GM12865 (cell line): ENCODE measurements around the gene ZNF396.

Source experiments
- DNase-seq: peaks from one replicate; pipeline ENCODE4 v3.0.0; 2010; ENCODE audit warnings: low read depth
- H3K4me3 ChIP-seq: 2 replicates; pipeline ENCODE4 v1.5.1; 2011; ENCODE audit warnings: mild to moderate bottlenecking, low read depth, low read length, control low read depth
- CTCF ChIP-seq: IDR thresholded peaks from 2 replicates; pipeline ENCODE4 v1.5.1; 2011; ENCODE audit warnings: low read length, control low read depth, low read depth, inconsistent platforms; ENCODE audit not compliant: insufficient read depth; ENCODE audit errors: missing control alignments

The ZNF396 gene

DNA sequence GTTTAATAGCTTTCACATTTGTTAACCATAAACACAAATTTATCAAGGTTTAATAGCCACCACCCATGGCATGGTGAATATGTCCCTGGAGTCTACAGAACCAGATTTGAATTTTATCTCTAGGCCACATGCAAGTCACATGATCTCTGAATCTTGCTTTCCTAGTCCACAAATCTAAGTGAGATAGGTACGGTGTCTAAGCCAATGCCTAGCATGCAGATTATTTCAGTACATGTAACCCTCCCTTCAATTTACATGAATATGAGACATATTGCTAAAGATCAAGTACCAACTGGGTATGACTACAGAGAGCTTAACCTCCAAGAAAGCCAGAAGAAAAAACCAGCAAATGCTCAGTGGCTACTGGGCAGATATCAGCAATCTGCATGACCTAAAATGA lies 42.9 kb downstream of the ZNF396 start:
- TF ChIP-seq CTCF: no peak
- no peak overlapping the region for H3K4me3 ChIP-seq
- no peak for DNase-seq

GRCh38 chr18:35331367-35332087 lies 45.6 kb downstream of the ZNF396 start:
- H3K4me3 ChIP-seq: no peak overlapping the region
- no peak for DNase-seq
- TF ChIP-seq CTCF: no peak

- no peak for DNase-seq
- H3K4me3 ChIP-seq: no peak overlapping the region
- no peak for TF ChIP-seq CTCF
Observed at GRCh38 chr18:35328868-35329267, 48.3 kb downstream of the ZNF396 start.

GRCh38 chr18:35326695-35327387 lies 50.3 kb downstream of the ZNF396 start:
- DNase-seq: no peak
- TF ChIP-seq CTCF: no peak
- H3K4me3 ChIP-seq: no peak overlapping the region

DNA sequence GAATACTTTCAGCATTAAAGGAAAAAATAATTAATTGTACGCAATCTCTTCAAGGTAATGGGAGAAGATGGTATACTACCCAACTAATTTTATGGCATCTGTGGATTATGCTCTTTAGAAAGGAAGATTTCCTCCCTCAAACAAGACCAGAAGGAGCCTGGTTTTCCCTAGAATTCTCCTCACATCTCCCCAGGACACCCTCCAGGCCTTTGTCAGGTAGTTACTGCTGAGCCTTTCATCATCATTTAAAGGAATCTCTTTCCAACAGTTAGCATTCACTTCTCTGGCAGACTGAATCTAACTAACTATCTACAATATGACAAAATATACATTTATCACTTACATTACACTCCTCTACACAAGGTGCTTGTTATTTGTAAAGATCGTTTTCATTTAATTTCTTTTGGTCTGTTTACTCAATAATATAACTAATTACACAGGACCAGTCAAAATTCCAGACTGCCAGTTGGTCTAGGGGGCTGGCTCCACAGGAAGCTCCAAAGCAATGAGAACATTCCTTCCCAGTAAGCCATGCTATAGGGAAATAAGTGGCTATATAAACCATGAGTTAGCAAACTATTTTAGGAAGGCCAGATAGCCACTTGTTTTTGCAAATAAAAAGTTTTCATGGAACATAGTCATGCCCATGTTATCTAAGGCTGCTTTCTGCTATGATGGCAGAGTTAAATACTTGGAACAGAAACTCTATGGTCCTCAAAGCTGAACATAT lies 52.0 kb downstream of the ZNF396 start:
- no peak for DNase-seq
- no peak for TF ChIP-seq CTCF

DNA sequence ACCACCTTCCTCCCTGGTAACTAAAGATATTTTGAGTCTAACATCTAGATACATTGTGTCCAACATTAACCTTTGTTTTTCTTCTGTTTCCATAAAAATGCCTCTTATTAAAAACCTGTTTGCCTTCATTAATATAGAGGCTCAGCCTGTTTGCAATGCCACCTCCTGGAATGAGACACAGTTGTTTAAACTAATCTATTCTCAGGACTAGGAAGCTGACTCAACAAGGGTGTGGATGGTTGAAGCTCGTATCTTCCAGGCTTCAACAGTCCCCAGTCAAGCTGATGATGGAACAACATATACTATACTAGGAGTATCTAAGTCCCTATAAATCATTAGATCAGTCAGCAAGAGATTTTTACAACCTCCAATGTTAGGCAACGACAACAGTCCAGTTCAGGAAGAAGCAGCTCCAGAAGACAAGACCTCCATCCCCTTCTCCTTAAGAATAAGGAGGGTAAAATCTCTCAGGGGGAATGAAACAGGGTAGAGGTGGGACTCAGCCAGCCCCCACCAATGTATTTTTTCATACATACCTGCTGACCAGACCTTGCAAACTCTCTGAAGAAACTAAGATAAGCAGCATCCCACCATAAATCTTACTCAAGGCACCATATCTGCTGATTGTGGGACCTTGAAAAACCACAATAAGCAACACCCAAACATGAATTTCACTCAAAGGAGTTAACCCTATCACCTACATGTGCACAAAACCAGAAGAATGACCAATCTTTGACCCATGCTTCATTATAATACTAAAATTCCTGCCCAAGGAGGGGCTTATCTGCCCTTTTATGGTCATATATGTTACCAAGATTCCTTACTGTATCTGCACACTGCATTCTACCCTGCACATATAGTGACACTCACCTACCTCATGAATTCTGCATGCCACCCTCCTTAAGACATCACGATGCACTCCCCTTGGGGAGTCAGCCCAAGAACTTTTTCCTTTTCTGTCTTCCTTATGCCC lies 54.4 kb downstream of the ZNF396 start:
- no peak for TF ChIP-seq CTCF
- no peak for DNase-seq
- H3K4me3 ChIP-seq: no peak overlapping the region

More for the DNA sequence above, 52.0 kb downstream of the ZNF396 start:
- no peak overlapping the region for H3K4me3 ChIP-seq
